SK-N-DZ (cell line): ENCODE data around the gene MUC20.
"Not testable (repeated sequence)": the region's sequence is repeated elsewhere in the genome, so short reads cannot be mapped to it uniquely, and the experiment has no call there.

Experiments
- DNase-seq: peaks from one replicate; pipeline ENCODE4 v3.0.0-alpha.2; 2015; ENCODE audit warnings: low spot score

The MUC20 gene

GRCh38 chr3:195711091-195711812 is 9.5 kb upstream of the MUC20 start:
- not testable (repeated sequence) for DNase-seq

GRCh38 chr3:195711813-195712534 is 8.8 kb upstream of the MUC20 start:
- no peak for DNase-seq

GRCh38 chr3:195712535-195712910 is 8.3 kb upstream of the MUC20 start:
- DNase-seq = not testable (repeated sequence)

- DNase-seq = not testable (repeated sequence)
These were observed 7.6 kb upstream of the MUC20 start for GRCh38 chr3:195713150-195713549.

- no peak for DNase-seq
These were observed 6.3 kb upstream of the MUC20 start for GRCh38 chr3:195714380-195715011.

GRCh38 chr3:195715134-195715533 is 5.6 kb upstream of the MUC20 start:
- DNase-seq = no peak

- no peak for DNase-seq
These were observed 5.1 kb upstream of the MUC20 start for GRCh38 chr3:195715583-195716266.

GRCh38 chr3:195717416-195717815 is 3.4 kb upstream of the MUC20 start:
- no peak for DNase-seq

- DNase-seq = no peak
These were observed 2.8 kb upstream of the MUC20 start for GRCh38 chr3:195717852-195718476.

GRCh38 chr3:195718477-195718984 is 2.2 kb upstream of the MUC20 start:
- no peak for DNase-seq

GRCh38 chr3:195719514-195720254 is 1.1 kb upstream of the MUC20 start:
- DNase-seq = not testable (repeated sequence)

GRCh38 chr3:195722139-195722995 is 1.6 kb downstream of the MUC20 start:
- not testable (repeated sequence) for DNase-seq

- DNase-seq = not testable (repeated sequence)
These were observed 2.2 kb downstream of the MUC20 start for GRCh38 chr3:195722996-195723345.

GRCh38 chr3:195724363-195724762 is 3.6 kb downstream of the MUC20 start:
- DNase-seq = not testable (repeated sequence)

GRCh38 chr3:195725916-195726740 is 5.3 kb downstream of the MUC20 start:
- DNase-seq = not testable (repeated sequence)

GRCh38 chr3:195727606-195728195 is 6.9 kb downstream of the MUC20 start:
- no peak for DNase-seq

- not testable (repeated sequence) for DNase-seq
These were observed 8.0 kb downstream of the MUC20 start for GRCh38 chr3:195728789-195729188.

- no peak for DNase-seq
These were observed 8.9 kb downstream of the MUC20 start for GRCh38 chr3:195729476-195730251.
